HCT116 (cell line): ENCODE data around the gene CCL27.

Experiments
- EZH2 ChIP-seq: fragments of 200-600 bp; sonication (generic); IDR thresholded peaks from 2 replicates; pipeline ENCODE4 v1.6.1; 2017; ENCODE audit warnings: antibody characterized with exemption, mixed run types
- POLR2AphosphoS5 ChIP-seq: IDR thresholded peaks from 2 replicates; pipeline ENCODE4 v1.6.1; 2011; ENCODE audit warnings: mild to moderate bottlenecking, low read depth, low read length, moderate library complexity
- SIN3A ChIP-seq: IDR thresholded peaks from 2 replicates; pipeline ENCODE4 v1.6.1; 2012; ENCODE audit warnings: low read depth
- YY1 ChIP-seq: IDR thresholded peaks from 2 replicates; pipeline ENCODE4 v1.6.1; 2011; ENCODE audit warnings: low read length, low read depth, moderate library complexity, mild to moderate bottlenecking; ENCODE audit not compliant: insufficient replicate concordance; ENCODE audit errors: extremely low read depth
- TF ChIP-seq, protein P1 (sequence below), 3 experiments: fragments of 200-600 bp in 1 of 3; sonication (generic) in 1 of 3; IDR thresholded peaks in 2 of 3; conservative IDR thresholded peaks in 1 of 3; 2 replicates each; pipeline ENCODE4 v1.5.1; 2012 to 2017; ENCODE audit warnings: low read depth in 2 of 3, low read length in 2 of 3, antibody characterized with exemption in 1 of 3, borderline replicate concordance in 1 of 3, control low read depth in 1 of 3, mild to moderate bottlenecking in 1 of 3, mixed read lengths in 1 of 3, mixed run types in 1 of 3, moderate library complexity in 1 of 3; ENCODE audit not compliant: insufficient read depth in 1 of 3

DNA sequence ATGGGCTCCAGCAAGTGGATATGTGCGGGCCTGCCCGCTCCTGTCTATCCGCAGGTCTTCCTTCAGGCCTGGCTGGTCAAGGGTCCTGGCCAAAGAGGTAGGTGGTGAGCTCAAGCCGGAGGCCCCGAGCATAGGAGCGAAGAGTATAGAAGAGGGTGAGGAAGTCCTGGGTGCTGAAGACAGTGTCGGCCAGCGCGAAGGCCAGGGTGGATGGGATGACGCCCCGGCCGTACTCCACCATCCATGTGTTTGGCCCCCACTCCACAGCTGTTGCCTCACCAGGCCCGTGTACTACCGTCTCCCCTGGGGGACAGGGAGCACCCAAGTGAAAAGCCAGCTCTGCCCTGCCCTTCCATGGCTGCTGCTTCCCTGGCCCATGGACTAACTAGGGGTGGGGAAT lies 26.9 kb downstream of the CCL27 start:
- TF ChIP-seq, protein P1, sequence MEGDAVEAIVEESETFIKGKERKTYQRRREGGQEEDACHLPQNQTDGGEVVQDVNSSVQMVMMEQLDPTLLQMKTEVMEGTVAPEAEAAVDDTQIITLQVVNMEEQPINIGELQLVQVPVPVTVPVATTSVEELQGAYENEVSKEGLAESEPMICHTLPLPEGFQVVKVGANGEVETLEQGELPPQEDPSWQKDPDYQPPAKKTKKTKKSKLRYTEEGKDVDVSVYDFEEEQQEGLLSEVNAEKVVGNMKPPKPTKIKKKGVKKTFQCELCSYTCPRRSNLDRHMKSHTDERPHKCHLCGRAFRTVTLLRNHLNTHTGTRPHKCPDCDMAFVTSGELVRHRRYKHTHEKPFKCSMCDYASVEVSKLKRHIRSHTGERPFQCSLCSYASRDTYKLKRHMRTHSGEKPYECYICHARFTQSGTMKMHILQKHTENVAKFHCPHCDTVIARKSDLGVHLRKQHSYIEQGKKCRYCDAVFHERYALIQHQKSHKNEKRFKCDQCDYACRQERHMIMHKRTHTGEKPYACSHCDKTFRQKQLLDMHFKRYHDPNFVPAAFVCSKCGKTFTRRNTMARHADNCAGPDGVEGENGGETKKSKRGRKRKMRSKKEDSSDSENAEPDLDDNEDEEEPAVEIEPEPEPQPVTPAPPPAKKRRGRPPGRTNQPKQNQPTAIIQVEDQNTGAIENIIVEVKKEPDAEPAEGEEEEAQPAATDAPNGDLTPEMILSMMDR (IDR thresholded peaks at IDR 0.05 in 2 of 3, conservative IDR thresholded peaks at IDR 0.05 in 1 of 3; ENCODE audit: borderline replicate concordance in 1 of 3, insufficient read depth in 1 of 3, low read depth in 2 of 3, low read length in 2 of 3) = no peak
- TF ChIP-seq SIN3A (no peak), POLR2AphosphoS5 (no peak), YY1 (no peak), EZH2 (no peak)
